ENCODE measurements around the gene CORO1A. TPM values are rescaled to one million over a fixed set of nuclear protein-coding genes. Genes with fewer than 3 reads are reported as not detected.

Gene CORO1A
- total RNA-seq (312 TPM), polyA plus RNA-seq (554 TPM)
- long read RNA-seq, donor 1, transcript CORO1A-201 (11 exons, 1,803 nt): major isoform, 10 of 24 reads
- long read RNA-seq, donor 1, partial matches to known transcripts: 14 of 24 reads
- long read RNA-seq, donor 1, other reads (novel, unspliced or antisense): 0 of 24 reads
- long read RNA-seq, donor 2: 0 reads
- long read RNA-seq, donor 3, transcript CORO1A-201 (11 exons, 1,803 nt): major isoform, 364 of 831 reads
- long read RNA-seq, donor 3, partial matches to known transcripts: 450 of 831 reads
- long read RNA-seq, donor 3, other reads (novel, unspliced or antisense): 13 of 831 reads
- long read RNA-seq, donor 4, transcript CORO1A-201 (11 exons, 1,803 nt): major isoform, 98 of 257 reads
- long read RNA-seq, donor 4, partial matches to known transcripts: 154 of 257 reads
- long read RNA-seq, donor 4, other reads (novel, unspliced or antisense): 0 of 257 reads
- long read RNA-seq, donor 5, transcript CORO1A-212 (4 exons, 756 nt): minor isoform, 8 of 782 reads
- long read RNA-seq, donor 5, transcript CORO1A-201 (11 exons, 1,803 nt): major isoform, 310 of 782 reads
- long read RNA-seq, donor 5, partial matches to known transcripts: 455 of 782 reads
- long read RNA-seq, donor 5, other reads (novel, unspliced or antisense): 0 of 782 reads
- long read RNA-seq, donor 6, transcript CORO1A-201 (11 exons, 1,803 nt): major isoform, 121 of 237 reads
- long read RNA-seq, donor 6, transcript CORO1A-212 (4 exons, 756 nt): minor isoform, 6 of 237 reads
- long read RNA-seq, donor 6, partial matches to known transcripts: 103 of 237 reads
- long read RNA-seq, donor 6, other reads (novel, unspliced or antisense): 6 of 237 reads
- long read RNA-seq, donor 7, transcript CORO1A-201 (11 exons, 1,803 nt): major isoform, 70 of 253 reads
- long read RNA-seq, donor 7, transcript CORO1A-212 (4 exons, 756 nt): minor isoform, 8 of 253 reads
- long read RNA-seq, donor 7, partial matches to known transcripts: 174 of 253 reads
- long read RNA-seq, donor 7, other reads (novel, unspliced or antisense): 0 of 253 reads
- long read RNA-seq, donor 8, transcript CORO1A-201 (11 exons, 1,803 nt): major isoform, 60 of 160 reads
- long read RNA-seq, donor 8, partial matches to known transcripts: 97 of 160 reads
- long read RNA-seq, donor 8, other reads (novel, unspliced or antisense): 0 of 160 reads
- long read RNA-seq, donor 9, transcript CORO1A-201 (11 exons, 1,803 nt): major isoform, 102 of 222 reads
- long read RNA-seq, donor 9, partial matches to known transcripts: 116 of 222 reads
- long read RNA-seq, donor 9, other reads (novel, unspliced or antisense): 0 of 222 reads
- long read RNA-seq, donor 10, transcript CORO1A-212 (4 exons, 756 nt): minor isoform, 11 of 307 reads
- long read RNA-seq, donor 10, transcript CORO1A-201 (11 exons, 1,803 nt): major isoform, 97 of 307 reads
- long read RNA-seq, donor 10, partial matches to known transcripts: 195 of 307 reads
- long read RNA-seq, donor 10, other reads (novel, unspliced or antisense): 0 of 307 reads

DNA sequence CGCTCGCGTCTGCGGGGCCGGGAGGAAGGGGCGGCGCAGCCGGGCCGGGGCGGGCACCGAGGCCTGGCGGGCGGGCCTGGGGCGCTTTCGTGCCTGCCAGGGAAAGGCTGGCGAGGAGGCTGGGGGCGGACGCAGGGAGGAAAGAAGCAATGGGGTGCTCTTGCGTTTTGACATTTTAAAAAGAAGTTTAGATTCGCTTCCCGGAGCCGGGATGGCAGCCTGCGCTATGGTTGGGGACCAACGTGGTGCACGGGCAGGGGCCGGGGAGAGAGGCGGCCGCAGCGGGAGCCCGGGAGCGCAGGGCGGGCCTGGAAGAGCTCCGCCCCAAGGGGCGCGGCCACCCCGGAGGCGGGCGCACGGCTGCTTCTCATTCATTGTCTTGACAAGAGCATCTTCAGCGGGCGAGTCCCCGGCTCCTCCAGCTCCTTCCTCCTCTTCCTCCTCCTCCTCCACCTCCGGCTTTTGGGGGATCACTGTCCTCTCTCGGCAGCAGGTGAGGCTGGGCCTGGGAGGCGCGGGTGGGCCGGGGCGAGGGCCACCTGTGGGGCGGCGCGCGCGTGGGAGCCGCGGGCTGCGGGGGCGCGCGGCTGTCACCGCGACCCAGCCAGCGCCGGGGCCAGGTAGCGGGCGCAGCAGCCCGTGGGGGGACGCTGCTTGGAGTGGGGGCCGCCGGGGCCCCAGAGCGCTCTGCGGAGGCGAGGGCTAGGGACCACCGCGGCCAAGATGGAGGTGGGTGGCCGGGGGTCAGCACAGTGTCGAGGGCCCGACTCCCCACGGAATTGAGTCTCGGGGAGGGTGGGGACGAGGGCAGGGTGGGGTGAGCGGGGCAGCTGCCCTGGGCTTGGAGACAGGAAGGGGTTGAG lies at the start of gene CORO1A:
Gene CORO1A (plus strand): TSS at position 370 of the 863 bp plus-strand sequence. CDS start 1,608 bp downstream, outside the sequence.
- Histone ChIP-seq H3K9me3 (ENCODE audit: control insufficient read depth in 2 of 2, insufficient read depth in 1 of 2, low read length in 1 of 2) (peaks cover 0 to 4% of the 10 kb centered on the region in 2 donors), H3K27ac (ENCODE audit: low read depth in 1 of 2, low read length in 1 of 2) (peak within 1 kb of the TSS; percentile 99), H3K4me3 (ENCODE audit: low read length in 2 of 2) (peak within 1 kb of the TSS; percentile 65 to 100), H3K4me1 (ENCODE audit: control insufficient read depth in 2 of 2, insufficient read depth in 2 of 2, low read length in 2 of 2) (peaks cover 15 to 48% of the 10 kb centered on the region in 2 donors), H3K36me3 (ENCODE audit: control insufficient read depth in 2 of 2, insufficient read depth in 2 of 2, low read length in 1 of 2) (peaks cover 26 to 38% of the 10 kb centered on the region in 2 donors), H3K27me3 (ENCODE audit: control insufficient read depth in 2 of 2, insufficient read depth in 1 of 2, low read length in 1 of 2) (no peaks in the 10 kb centered on the region)
- WGBS: under 1% methylated on average over 81 of the region's 81 CpGs
- peak; percentile 64 to 94 (median 85) for DNase-seq (ENCODE audit: low read depth in 6 of 9, low spot score in 9 of 9)

- Histone ChIP-seq H3K4me1 (ENCODE audit: control insufficient read depth in 2 of 2, insufficient read depth in 2 of 2, low read length in 2 of 2) (peaks cover 7 to 13% of the 10 kb centered on the region in 2 donors), H3K27me3 (ENCODE audit: control insufficient read depth in 2 of 2, insufficient read depth in 1 of 2, low read length in 1 of 2) (no peaks in the 10 kb centered on the region), H3K4me3 (ENCODE audit: low read length in 2 of 2) (no peak overlapping the region), H3K9me3 (ENCODE audit: control insufficient read depth in 2 of 2, insufficient read depth in 1 of 2, low read length in 1 of 2) (no peaks in the 10 kb centered on the region), H3K27ac (ENCODE audit: low read depth in 1 of 2, low read length in 1 of 2) (no peak overlapping the region), H3K36me3 (ENCODE audit: control insufficient read depth in 2 of 2, insufficient read depth in 2 of 2, low read length in 1 of 2) (no peaks in the 10 kb centered on the region)
- DNase-seq (ENCODE audit: low read depth in 6 of 9, low spot score in 9 of 9): no peak
- WGBS: 95% methylated on average over 11 of the region's 11 CpGs
Observed at GRCh38 chr16:30136971-30137605, 46.3 kb upstream of the CORO1A start.

DNA sequence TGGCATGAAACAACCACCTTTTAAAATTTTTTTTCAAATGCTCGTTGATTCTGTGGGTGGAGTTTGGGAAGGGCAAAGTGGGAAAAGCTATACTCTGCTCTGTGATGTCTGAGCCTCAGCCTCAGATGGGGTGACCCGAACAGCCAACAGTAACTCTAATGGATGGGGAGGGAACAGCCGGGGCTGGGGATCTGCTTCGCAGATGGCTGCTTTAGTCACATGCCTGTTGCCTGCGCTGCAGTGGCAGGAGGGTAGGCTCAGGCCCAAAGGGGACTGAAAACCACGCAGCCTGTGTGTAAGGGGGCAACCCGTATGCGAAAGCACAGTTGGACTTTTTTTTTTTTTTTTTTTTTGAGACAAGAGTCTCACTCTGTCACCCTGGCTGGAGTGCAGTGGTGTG lies 45.5 kb upstream of the CORO1A start:
- 90% methylated on average over 8 of the region's 8 CpGs for WGBS
- Histone ChIP-seq H3K4me3 (ENCODE audit: low read length in 2 of 2) (no peak overlapping the region), H3K9me3 (ENCODE audit: control insufficient read depth in 2 of 2, insufficient read depth in 1 of 2, low read length in 1 of 2) (no peaks in the 10 kb centered on the region), H3K36me3 (ENCODE audit: control insufficient read depth in 2 of 2, insufficient read depth in 2 of 2, low read length in 1 of 2) (no peaks in the 10 kb centered on the region), H3K27ac (ENCODE audit: low read depth in 1 of 2, low read length in 1 of 2) (no peak overlapping the region), H3K4me1 (ENCODE audit: control insufficient read depth in 2 of 2, insufficient read depth in 2 of 2, low read length in 2 of 2) (peaks cover 7 to 14% of the 10 kb centered on the region in 2 donors), H3K27me3 (ENCODE audit: control insufficient read depth in 2 of 2, insufficient read depth in 1 of 2, low read length in 1 of 2) (no peaks in the 10 kb centered on the region)
- no peak for DNase-seq (ENCODE audit: low read depth in 6 of 9, low spot score in 9 of 9)

GRCh38 chr16:30139583-30140481 lies 43.6 kb upstream of the CORO1A start:
- Histone ChIP-seq H3K27ac (ENCODE audit: low read depth in 1 of 2, low read length in 1 of 2) (peak overlapping the region; percentile 19 to 38), H3K9me3 (ENCODE audit: control insufficient read depth in 2 of 2, insufficient read depth in 1 of 2, low read length in 1 of 2) (no peaks in the 10 kb centered on the region), H3K36me3 (ENCODE audit: control insufficient read depth in 2 of 2, insufficient read depth in 2 of 2, low read length in 1 of 2) (no peaks in the 10 kb centered on the region), H3K4me1 (ENCODE audit: control insufficient read depth in 2 of 2, insufficient read depth in 2 of 2, low read length in 2 of 2) (peaks cover 7 to 15% of the 10 kb centered on the region in 2 donors), H3K27me3 (ENCODE audit: control insufficient read depth in 2 of 2, insufficient read depth in 1 of 2, low read length in 1 of 2) (no peaks in the 10 kb centered on the region), H3K4me3 (ENCODE audit: low read length in 2 of 2) (no peak overlapping the region)
- peak in 2 of 9 donors; percentile 18 to 52 for DNase-seq (ENCODE audit: low read depth in 6 of 9, low spot score in 9 of 9)
- WGBS: 68% methylated on average over 13 of the region's 13 CpGs

GRCh38 chr16:30141750-30142149 lies 41.7 kb upstream of the CORO1A start:
- peaks cover 7 to 15% of the 10 kb centered on the region in 2 donors for H3K4me1 ChIP-seq (ENCODE audit: control insufficient read depth in 2 of 2, insufficient read depth in 2 of 2, low read length in 2 of 2)
- H3K27ac ChIP-seq (ENCODE audit: low read depth in 1 of 2, low read length in 1 of 2): no peak overlapping the region
- no peaks in the 10 kb centered on the region for H3K9me3 ChIP-seq (ENCODE audit: control insufficient read depth in 2 of 2, insufficient read depth in 1 of 2, low read length in 1 of 2)
- WGBS: 100% methylated on average over 2 of the region's 2 CpGs
- H3K4me3 ChIP-seq (ENCODE audit: low read length in 2 of 2): no peak overlapping the region
- no peaks in the 10 kb centered on the region for H3K27me3 ChIP-seq (ENCODE audit: control insufficient read depth in 2 of 2, insufficient read depth in 1 of 2, low read length in 1 of 2)
- DNase-seq (ENCODE audit: low read depth in 6 of 9, low spot score in 9 of 9): no peak
- no peaks in the 10 kb centered on the region for H3K36me3 ChIP-seq (ENCODE audit: control insufficient read depth in 2 of 2, insufficient read depth in 2 of 2, low read length in 1 of 2)

GRCh38 chr16:30142672-30143346 lies 40.6 kb upstream of the CORO1A start:
- Histone ChIP-seq H3K4me1 (ENCODE audit: control insufficient read depth in 2 of 2, insufficient read depth in 2 of 2, low read length in 2 of 2) (peaks cover 7 to 15% of the 10 kb centered on the region in 2 donors), H3K36me3 (ENCODE audit: control insufficient read depth in 2 of 2, insufficient read depth in 2 of 2, low read length in 1 of 2) (no peaks in the 10 kb centered on the region), H3K27ac (ENCODE audit: low read depth in 1 of 2, low read length in 1 of 2) (peak overlapping the region in 1 of 2 donors; percentile 2), H3K4me3 (ENCODE audit: low read length in 2 of 2) (no peak overlapping the region), H3K9me3 (ENCODE audit: control insufficient read depth in 2 of 2, insufficient read depth in 1 of 2, low read length in 1 of 2) (no peaks in the 10 kb centered on the region), H3K27me3 (ENCODE audit: control insufficient read depth in 2 of 2, insufficient read depth in 1 of 2, low read length in 1 of 2) (no peaks in the 10 kb centered on the region)
- DNase-seq (ENCODE audit: low read depth in 6 of 9, low spot score in 9 of 9): peak in 4 of 9 donors; percentile 21 to 56 (median 36)
- WGBS: 91% methylated on average over 13 of the region's 13 CpGs

DNA sequence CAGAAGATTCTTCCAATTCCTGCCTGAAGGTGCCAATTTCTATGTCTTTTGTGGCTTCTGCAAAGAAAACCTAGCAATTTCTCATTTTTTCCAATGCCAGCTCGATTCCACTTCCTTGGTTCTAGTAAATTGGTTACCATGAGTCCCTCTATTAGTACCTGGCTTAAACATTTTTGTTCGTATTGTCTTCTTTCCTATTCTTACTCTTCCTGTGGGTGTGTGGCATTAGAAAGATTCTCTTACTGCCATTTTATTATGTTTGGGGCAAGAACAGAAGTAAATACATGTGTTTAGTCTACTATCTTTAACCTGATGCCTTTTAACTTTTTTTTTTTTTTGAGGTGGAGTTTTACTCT lies 40.1 kb upstream of the CORO1A start:
- Histone ChIP-seq H3K4me3 (ENCODE audit: low read length in 2 of 2) (no peak overlapping the region), H3K36me3 (ENCODE audit: control insufficient read depth in 2 of 2, insufficient read depth in 2 of 2, low read length in 1 of 2) (no peaks in the 10 kb centered on the region), H3K9me3 (ENCODE audit: control insufficient read depth in 2 of 2, insufficient read depth in 1 of 2, low read length in 1 of 2) (no peaks in the 10 kb centered on the region), H3K27ac (ENCODE audit: low read depth in 1 of 2, low read length in 1 of 2) (peak overlapping the region in 1 of 2 donors; percentile 2), H3K4me1 (ENCODE audit: control insufficient read depth in 2 of 2, insufficient read depth in 2 of 2, low read length in 2 of 2) (peaks cover 7 to 15% of the 10 kb centered on the region in 2 donors), H3K27me3 (ENCODE audit: control insufficient read depth in 2 of 2, insufficient read depth in 1 of 2, low read length in 1 of 2) (no peaks in the 10 kb centered on the region)
- WGBS: 88% methylated on average over 2 of the region's 2 CpGs
- DNase-seq (ENCODE audit: low read depth in 6 of 9, low spot score in 9 of 9): no peak
